Smooth muscle cell (in vitro differentiated cells): ENCODE results near the gene PHOSPHO2. TPM values are rescaled to one million over a fixed set of nuclear protein-coding genes. Genes with fewer than 3 reads are reported as not detected.

Source experiments
- DNase-seq: peaks from one replicate; lab custom pipeline; 2025; ENCODE audit not compliant: unreplicated experiment; lab: John Stamatoyannopoulos, UW
- H2AFZ ChIP-seq: fragments of 200-600 bp; sonication (generic); 2 replicates; pipeline ENCODE4 v1.6.0; 2016; ENCODE audit warnings: antibody characterized with exemption, low read depth, mild to moderate bottlenecking
- H3F3A ChIP-seq: fragments of 200-600 bp; sonication (generic); 2 replicates; pipeline ENCODE4 v1.6.0; 2017; ENCODE audit warnings: antibody characterized with exemption, low read depth
- H3K27ac ChIP-seq: fragments of 200-600 bp; sonication (generic); 2 replicates; pipeline ENCODE4 v1.5.1; 2016; ENCODE audit warnings: low read depth, mild to moderate bottlenecking
- H3K27me3 ChIP-seq: fragments of 200-600 bp; sonication (generic); 2 replicates; pipeline ENCODE4 v1.6.1; 2016; ENCODE audit warnings: low read depth, mild to moderate bottlenecking
- H3K36me3 ChIP-seq: fragments of 200-600 bp; sonication (generic); 2 replicates; pipeline ENCODE4 v1.5.1; 2016; ENCODE audit warnings: low read depth
- H3K4me1 ChIP-seq: fragments of 200-600 bp; sonication (generic); 2 replicates; pipeline ENCODE4 v1.5.1; 2016; ENCODE audit warnings: low read depth
- H3K4me2 ChIP-seq: fragments of 200-600 bp; sonication (generic); 2 replicates; pipeline ENCODE4 v1.6.0; 2016; ENCODE audit warnings: mild to moderate bottlenecking
- H3K4me3 ChIP-seq: fragments of 200-600 bp; sonication (generic); 2 replicates; pipeline ENCODE4 v1.5.1; 2016; ENCODE audit warnings: mild to moderate bottlenecking
- H3K79me2 ChIP-seq: fragments of 200-600 bp; sonication (generic); 2 replicates; pipeline ENCODE4 v1.6.0; 2016; ENCODE audit warnings: low read depth, mild to moderate bottlenecking
- H3K9ac ChIP-seq: fragments of 200-600 bp; sonication (generic); 2 replicates; pipeline ENCODE4 v1.6.0; 2016; ENCODE audit warnings: low read depth
- H3K9me3 ChIP-seq: fragments of 200-600 bp; sonication (generic); replicated peaks from 2 replicates; pipeline ENCODE4 v1.5.1; 2016; ENCODE audit warnings: low read depth
- H4K20me1 ChIP-seq: fragments of 200-600 bp; sonication (generic); 2 replicates; pipeline ENCODE4 v1.6.0; 2016; ENCODE audit warnings: low read depth
- WGBS: methylation state at CpG from one replicate; pipeline ENCODE4 v1.1.7; 2016; ENCODE audit warnings: low lambda C conversion rate; 5-methylcytosine and 5-hydroxymethylcytosine counted together
- polyA plus RNA-seq: library from polyadenylated mRNA; unstranded; fragments of >200 nt; fragmentation: Nextera tagmentation; extraction: Ambion mirVana; gene quantifications from 2 replicates; pipeline ENCODE4 v1.2.1, GENCODE V29; 2016
- total RNA-seq: library from RNA; depleted of rRNA; stranded (reverse); fragments of >200 nt; gene quantifications from 2 replicates; pipeline ENCODE4 v1.2.3, GENCODE V29; 2014
- TF ChIP-seq, protein P1 (sequence below): fragments of 200-600 bp; sonication (generic); IDR thresholded peaks from 2 replicates; pipeline ENCODE4 v1.5.1; 2017; ENCODE audit warnings: borderline replicate concordance, mild to moderate bottlenecking, antibody characterized with exemption; ENCODE audit not compliant: insufficient read depth, poor library complexity, severe bottlenecking

PHOSPHO2 gene
- total and polyA plus RNA-seq, 2 experiments from 2014 or later = 0.45 to 0.74 TPM

DNA sequence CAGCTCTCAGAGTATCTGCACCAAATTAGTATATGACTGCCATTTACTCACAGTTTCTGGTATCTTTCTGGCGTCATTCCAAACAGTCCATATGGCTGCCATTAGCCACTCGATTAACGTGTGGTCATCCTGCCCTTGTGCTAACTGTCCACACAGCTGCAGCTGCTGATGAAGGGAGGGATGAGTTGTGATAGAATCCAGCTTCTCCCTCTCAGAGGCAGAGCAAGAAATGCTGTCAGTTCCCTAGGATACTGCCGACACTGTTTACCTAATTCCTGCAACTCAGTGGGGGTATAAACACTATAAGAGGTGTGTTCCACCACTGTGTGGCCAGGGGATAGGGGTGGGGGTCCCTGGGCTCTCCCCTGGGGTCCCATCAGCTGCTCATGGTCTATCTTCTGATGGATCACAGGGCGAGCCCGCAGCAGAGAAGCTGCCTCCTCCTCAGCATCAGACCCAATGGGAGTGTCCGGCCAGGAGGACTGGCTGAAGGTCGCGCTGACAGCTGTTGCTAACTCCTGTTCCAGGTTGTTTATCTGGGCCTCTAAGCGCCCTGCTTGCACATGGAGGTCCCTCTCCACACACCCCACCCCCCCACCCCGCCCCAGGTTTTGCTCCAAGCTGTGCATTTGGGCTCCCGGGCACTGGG is 22.1 kb downstream of the PHOSPHO2 start:
- no peak overlapping the region for H2AFZ ChIP-seq
- no peaks in the 10 kb centered on the region for H3K9me3 ChIP-seq
- no peak overlapping the region for H3K27ac ChIP-seq
- 64% methylated on average over 11 of the region's 12 CpGs for WGBS
- no peak overlapping the region for H3K9ac ChIP-seq
- no peaks in the 10 kb centered on the region for H3K36me3 ChIP-seq
- H3F3A ChIP-seq = no peaks in the 10 kb centered on the region
- no peaks in the 10 kb centered on the region for H3K27me3 ChIP-seq
- H3K4me1 ChIP-seq = no peaks in the 10 kb centered on the region
- H3K79me2 ChIP-seq = no peaks in the 10 kb centered on the region
- DNase-seq = no peak
- TF ChIP-seq, protein P1, sequence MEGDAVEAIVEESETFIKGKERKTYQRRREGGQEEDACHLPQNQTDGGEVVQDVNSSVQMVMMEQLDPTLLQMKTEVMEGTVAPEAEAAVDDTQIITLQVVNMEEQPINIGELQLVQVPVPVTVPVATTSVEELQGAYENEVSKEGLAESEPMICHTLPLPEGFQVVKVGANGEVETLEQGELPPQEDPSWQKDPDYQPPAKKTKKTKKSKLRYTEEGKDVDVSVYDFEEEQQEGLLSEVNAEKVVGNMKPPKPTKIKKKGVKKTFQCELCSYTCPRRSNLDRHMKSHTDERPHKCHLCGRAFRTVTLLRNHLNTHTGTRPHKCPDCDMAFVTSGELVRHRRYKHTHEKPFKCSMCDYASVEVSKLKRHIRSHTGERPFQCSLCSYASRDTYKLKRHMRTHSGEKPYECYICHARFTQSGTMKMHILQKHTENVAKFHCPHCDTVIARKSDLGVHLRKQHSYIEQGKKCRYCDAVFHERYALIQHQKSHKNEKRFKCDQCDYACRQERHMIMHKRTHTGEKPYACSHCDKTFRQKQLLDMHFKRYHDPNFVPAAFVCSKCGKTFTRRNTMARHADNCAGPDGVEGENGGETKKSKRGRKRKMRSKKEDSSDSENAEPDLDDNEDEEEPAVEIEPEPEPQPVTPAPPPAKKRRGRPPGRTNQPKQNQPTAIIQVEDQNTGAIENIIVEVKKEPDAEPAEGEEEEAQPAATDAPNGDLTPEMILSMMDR = no peak
- H3K4me3 ChIP-seq = no peak overlapping the region
- H3K4me2 ChIP-seq = no peak overlapping the region
- no peaks in the 10 kb centered on the region for H4K20me1 ChIP-seq

DNA sequence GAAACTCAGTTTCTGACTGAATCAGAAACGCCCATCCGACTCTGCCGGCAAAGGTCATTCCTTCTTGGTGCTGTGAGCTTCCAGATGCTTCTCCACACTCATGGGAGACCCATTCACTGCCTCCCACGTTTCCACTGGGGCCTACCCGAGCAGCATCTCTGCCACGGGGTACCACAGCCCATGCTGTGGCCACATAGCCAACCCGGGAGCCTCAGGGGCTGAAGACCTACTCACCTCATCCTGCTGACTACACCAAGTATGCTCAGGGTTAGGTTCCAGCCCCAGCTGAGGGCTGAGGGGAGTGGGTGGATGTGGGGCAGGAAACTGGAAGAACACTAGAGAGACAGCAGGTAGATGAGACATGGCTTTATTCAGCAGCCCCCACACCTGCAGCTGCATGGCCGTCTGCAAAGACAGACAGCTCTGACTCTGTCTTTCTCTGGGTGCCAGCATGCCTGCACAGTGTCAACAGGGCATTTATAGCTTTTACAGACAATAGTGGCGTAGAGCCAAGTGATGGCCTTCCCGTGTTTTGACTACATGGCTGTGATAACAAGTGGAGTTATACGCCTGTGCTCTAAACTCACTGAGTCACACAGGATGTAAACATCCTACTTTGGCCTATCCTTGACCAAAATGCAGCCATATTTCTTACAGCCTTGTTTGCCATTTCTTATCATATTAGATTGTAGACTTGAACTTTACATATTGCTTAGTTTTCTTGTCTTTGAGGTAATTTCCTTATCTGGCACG is 22.8 kb downstream of the PHOSPHO2 start:
- Histone ChIP-seq H3K4me1 (no peaks in the 10 kb centered on the region), H2AFZ (no peak overlapping the region), H3K4me2 (no peak overlapping the region), H3K79me2 (no peaks in the 10 kb centered on the region), H3F3A (no peaks in the 10 kb centered on the region), H3K27me3 (no peaks in the 10 kb centered on the region), H3K27ac (no peak overlapping the region), H3K4me3 (no peak overlapping the region), H4K20me1 (no peaks in the 10 kb centered on the region), H3K9ac (no peak overlapping the region), H3K36me3 (no peaks in the 10 kb centered on the region), H3K9me3 (no peaks in the 10 kb centered on the region)
- TF ChIP-seq, protein P1 = no peak
- 64% methylated on average over 12 of the region's 12 CpGs for WGBS
- no peak for DNase-seq

DNA sequence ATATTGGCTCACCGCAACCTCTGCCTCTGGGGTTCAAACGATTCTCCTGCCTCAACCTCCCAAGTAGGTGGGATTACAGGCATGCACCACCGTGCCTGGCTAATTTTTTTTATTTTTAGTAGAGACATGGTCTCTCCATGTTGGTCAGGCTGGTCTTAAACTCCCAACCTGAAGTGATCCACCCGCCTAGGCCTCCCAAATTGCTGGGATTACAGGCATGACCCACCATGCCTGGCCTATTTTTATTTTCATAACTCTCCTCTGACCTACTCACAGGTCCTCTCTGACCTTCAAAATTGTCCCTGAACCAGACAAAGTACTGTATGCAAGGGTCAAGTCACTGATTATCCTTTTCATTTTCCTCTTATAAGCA is 23.4 kb downstream of the PHOSPHO2 start:
- H3K27ac ChIP-seq = no peak overlapping the region
- H3F3A ChIP-seq = no peaks in the 10 kb centered on the region
- H3K4me3 ChIP-seq = no peak overlapping the region
- no peak overlapping the region for H2AFZ ChIP-seq
- no peak overlapping the region for H3K9ac ChIP-seq
- no peaks in the 10 kb centered on the region for H4K20me1 ChIP-seq
- 85% methylated on average over 4 of the region's 4 CpGs for WGBS
- no peaks in the 10 kb centered on the region for H3K27me3 ChIP-seq
- no peak overlapping the region for H3K4me2 ChIP-seq
- TF ChIP-seq, protein P1 = no peak
- no peaks in the 10 kb centered on the region for H3K9me3 ChIP-seq
- H3K36me3 ChIP-seq = no peaks in the 10 kb centered on the region
- no peaks in the 10 kb centered on the region for H3K4me1 ChIP-seq
- H3K79me2 ChIP-seq = no peaks in the 10 kb centered on the region
- DNase-seq = no peak
